Stimulated activated CD4-positive, alpha-beta T cell treated with anti-CD3 and anti-CD28 coated beads, TNF-alpha, amount 100 ng/mL, for 24 hours (primary cell): ENCODE data around the gene SLC29A1.
"Not testable (repeated sequence)": the region's sequence is repeated elsewhere in the genome, so short reads cannot be mapped to it uniquely, and the experiment has no call there.

Experiments
- DNase-seq, 3 experiments: peaks; one replicate each; pipeline ENCODE4 v3.0.0-alpha.2; 2020; ENCODE audit warnings: low read depth in 3 of 3

The SLC29A1 gene

GRCh38 chr6:44194326-44194725 lies 29.1 kb upstream of the SLC29A1 start:
- no peak for DNase-seq

GRCh38 chr6:44196351-44196750 lies 27.0 kb upstream of the SLC29A1 start:
- DNase-seq: not testable (repeated sequence)

GRCh38 chr6:44198684-44199083 lies 24.7 kb upstream of the SLC29A1 start:
- DNase-seq: no peak

GRCh38 chr6:44199883-44200282 lies 23.5 kb upstream of the SLC29A1 start:
- no peak for DNase-seq

GRCh38 chr6:44201200-44201599 lies 22.2 kb upstream of the SLC29A1 start:
- no peak for DNase-seq

- no peak for DNase-seq
Measured at GRCh38 chr6:44201638-44202303, 21.6 kb upstream of the SLC29A1 start.

GRCh38 chr6:44202332-44202971 lies 20.9 kb upstream of the SLC29A1 start:
- no peak for DNase-seq

GRCh38 chr6:44202972-44203750 lies 20.2 kb upstream of the SLC29A1 start:
- DNase-seq: no peak

- DNase-seq: no peak
Measured at GRCh38 chr6:44203955-44204354, 19.4 kb upstream of the SLC29A1 start.

GRCh38 chr6:44207966-44208365 lies 15.4 kb upstream of the SLC29A1 start:
- DNase-seq: no peak

GRCh38 chr6:44211284-44211683 lies 12.1 kb upstream of the SLC29A1 start:
- no peak for DNase-seq

- DNase-seq: no peak
Measured at GRCh38 chr6:44214307-44214706, 9.1 kb upstream of the SLC29A1 start.

- no peak for DNase-seq
Measured at GRCh38 chr6:44216677-44217331, 6.6 kb upstream of the SLC29A1 start, which contains the start of gene MYMX. Gene MYMX, plus strand, starts transcription at chr6:44216926. Its CDS starts 546 bp downstream, at chr6:44217472.

GRCh38 chr6:44217332-44218143 lies 5.9 kb upstream of the SLC29A1 start:
- DNase-seq: no peak

GRCh38 chr6:44219053-44219814 lies 4.2 kb upstream of the SLC29A1 start:
- no peak for DNase-seq

GRCh38 chr6:44219815-44220784 lies 3.3 kb upstream of the SLC29A1 start:
- DNase-seq: no peak

GRCh38 chr6:44220913-44221290 lies 2.5 kb upstream of the SLC29A1 start:
- DNase-seq: no peak

- peak in 2 of 3 experiments; percentile 29 to 75 for DNase-seq
Measured at GRCh38 chr6:44221291-44221960, 2.0 kb upstream of the SLC29A1 start.

GRCh38 chr6:44221961-44222335 lies 1.4 kb upstream of the SLC29A1 start:
- DNase-seq: no peak
